K562 (cell line): ENCODE results near the gene TIGAR. TPM values are rescaled to one million over a fixed set of nuclear protein-coding genes. Genes with fewer than 3 reads are reported as not detected.
A peak's percentile ranks its signal among the peaks of the same experiment; 100 is the strongest.

Experiments used
- ARHGAP35 ChIP-seq: fragments of 450-650 bp; IDR thresholded peaks from 2 replicates; pipeline ENCODE4 v1.6.1; 2018; ENCODE audit not compliant: partially characterized antibody
- CEBPG ChIP-seq, 3 experiments: fragments of 200-800 bp in 1 of 3; sonication (Bioruptor generic) in 1 of 3; sonication (generic) in 1 of 3; formaldehyde crosslinking in 1 of 3; IDR thresholded peaks in 2 of 3; conservative IDR thresholded peaks in 1 of 3; 2 replicates each; pipeline versions ENCODE4 v1.6.1 to v1.8.0; 2016 to 2022; ENCODE audit warnings: missing compliant biosample characterization in 2 of 3, missing genetic modification characterization in 2 of 3, mild to moderate bottlenecking in 1 of 3, missing genetic modification reagents in 1 of 3
- NRF1 ChIP-seq, 2 experiments: fragments of 450-650 bp; IDR thresholded peaks in 1 of 2; conservative IDR thresholded peaks in 1 of 2; 2 replicates each; pipeline ENCODE4 v1.6.1; 2014; ENCODE audit warnings: mild to moderate bottlenecking in 2 of 2
- POLR2G ChIP-seq: fragments of 200-400 bp; formaldehyde crosslinking; IDR thresholded peaks from 2 replicates; pipeline ENCODE4 v1.6.1; 2017; ENCODE audit warnings: low read depth, mild to moderate bottlenecking, antibody characterized with exemption, low read length, moderate library complexity
- TAF15 ChIP-seq: fragments of 200-400 bp; formaldehyde crosslinking; IDR thresholded peaks from 2 replicates; pipeline ENCODE4 v1.6.1; 2017; ENCODE audit warnings: mild to moderate bottlenecking, low read depth, low read length, moderate library complexity
- ZEB2 ChIP-seq: fragments of 450-650 bp; IDR thresholded peaks from 2 replicates; pipeline ENCODE4 v1.6.1; 2016
- polyA plus RNA-seq, 8 experiments: library from polyadenylated mRNA; depleted of rRNA in 4 of 8; stranded (reverse) in 5 of 8; unstranded in 3 of 8; fragments of >200 nt; fragmentation: Nextera tagmentation in 2 of 8; fragmentation: Illumina TruSeq in 1 of 8; extraction: Ambion mirVana in 2 of 8; extraction: Trizol in 1 of 8; gene quantifications; 2 replicates each; pipeline versions ENCODE4 v1.2.1 to v1.2.3, GENCODE V29; 2011 to 2014; ENCODE audit warnings: inconsistent platforms in 1 of 8, missing spikeins in 1 of 8
- total RNA-seq, 7 experiments: library from RNA; depleted of rRNA in 6 of 7; stranded (reverse); fragments of >200 nt in 6 of 7; fragmentation: Illumina TruSeq in 2 of 7; extraction: Trizol in 2 of 7; gene quantifications; 2 replicates each; pipeline versions ENCODE4 v1.2.1 to v1.2.3, GENCODE V29; 2011 to 2021; ENCODE audit warnings: low replicate concordance in 1 of 7
- TF ChIP-seq, protein P1 (sequence below), 2 experiments: fragments of 450-650 bp in 1 of 2; sonication (generic) in 1 of 2; formaldehyde crosslinking in 1 of 2; IDR thresholded peaks in 1 of 2; conservative IDR thresholded peaks in 1 of 2; 2 replicates each; pipeline versions ENCODE4 v1.6.1 to v1.8.1; 2016 to 2023; ENCODE audit warnings: mild to moderate bottlenecking in 2 of 2, moderate library complexity in 2 of 2, inconsistent platforms in 1 of 2, missing genetic modification reagents in 1 of 2
- TF ChIP-seq, protein P2 (sequence below): fragments of 450-650 bp; IDR thresholded peaks from 2 replicates; pipeline ENCODE4 v1.6.1; 2016; ENCODE audit warnings: borderline replicate concordance

The TIGAR gene
- total and polyA plus RNA-seq, 9 of the 15 experiments (the other 6 are each of a cell fraction or from before 2014, with no cell fraction given): 0.11 to 1.0 (median 0.53) TPM; not detected in 2

GRCh38 chr12:4275016-4275869, 45.8 kb upstream of the TIGAR start (continued):
- no peak for TF ChIP-seq ARHGAP35
- TF ChIP-seq, protein P1, sequence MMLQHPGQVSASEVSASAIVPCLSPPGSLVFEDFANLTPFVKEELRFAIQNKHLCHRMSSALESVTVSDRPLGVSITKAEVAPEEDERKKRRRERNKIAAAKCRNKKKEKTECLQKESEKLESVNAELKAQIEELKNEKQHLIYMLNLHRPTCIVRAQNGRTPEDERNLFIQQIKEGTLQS (IDR thresholded peaks at IDR 0.05): peak; percentile 75
- TF ChIP-seq, protein P1 (CRISPR knock-in tag; conservative IDR thresholded peaks at IDR 0.05): no peak
- no peak for TF ChIP-seq CEBPG (CRISPR knock-in tag; IDR thresholded peaks at IDR 0.05)
- TF ChIP-seq CEBPG (tag; conservative IDR thresholded peaks at IDR 0.05 in 1 of 2, IDR thresholded peaks at IDR 0.05 in 1 of 2): peak; percentile 62 to 79
- TF ChIP-seq TAF15: no peak
- TF ChIP-seq, protein P2, sequence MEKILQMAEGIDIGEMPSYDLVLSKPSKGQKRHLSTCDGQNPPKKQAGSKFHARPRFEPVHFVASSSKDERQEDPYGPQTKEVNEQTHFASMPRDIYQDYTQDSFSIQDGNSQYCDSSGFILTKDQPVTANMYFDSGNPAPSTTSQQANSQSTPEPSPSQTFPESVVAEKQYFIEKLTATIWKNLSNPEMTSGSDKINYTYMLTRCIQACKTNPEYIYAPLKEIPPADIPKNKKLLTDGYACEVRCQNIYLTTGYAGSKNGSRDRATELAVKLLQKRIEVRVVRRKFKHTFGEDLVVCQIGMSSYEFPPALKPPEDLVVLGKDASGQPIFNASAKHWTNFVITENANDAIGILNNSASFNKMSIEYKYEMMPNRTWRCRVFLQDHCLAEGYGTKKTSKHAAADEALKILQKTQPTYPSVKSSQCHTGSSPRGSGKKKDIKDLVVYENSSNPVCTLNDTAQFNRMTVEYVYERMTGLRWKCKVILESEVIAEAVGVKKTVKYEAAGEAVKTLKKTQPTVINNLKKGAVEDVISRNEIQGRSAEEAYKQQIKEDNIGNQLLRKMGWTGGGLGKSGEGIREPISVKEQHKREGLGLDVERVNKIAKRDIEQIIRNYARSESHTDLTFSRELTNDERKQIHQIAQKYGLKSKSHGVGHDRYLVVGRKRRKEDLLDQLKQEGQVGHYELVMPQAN: no peak
- TF ChIP-seq NRF1 (conservative IDR thresholded peaks at IDR 0.05 in 1 of 2, IDR thresholded peaks at IDR 0.05 in 1 of 2): peak; percentile 47 to 48; a peak in 2 of 4 replicates
- peak; percentile 56; the same call in 1 of the 2 replicates for TF ChIP-seq POLR2G
- TF ChIP-seq ZEB2: no peak
- TF ChIP-seq, all 486 proteins: peak for 10
